ENCODE measurements around the gene SLC48A1.

- no peak for TF ChIP-seq EZH2 (IDR thresholded peaks at IDR 0.05; ENCODE audit: low read length)
- no peak for TF ChIP-seq CTCF (optimal IDR thresholded peaks at IDR 0.05 in 1 of 3, IDR thresholded peaks at IDR 0.05 in 1 of 3, conservative IDR thresholded peaks at IDR 0.05 in 1 of 3; ENCODE audit: extremely low read depth in 1 of 3, insufficient read depth in 2 of 3, low read length in 3 of 3)
Observed at GRCh38 chr12:47783024-47783755, 10.2 kb downstream of the SLC48A1 start.
